GM18909 (cell line): ENCODE data around the gene GRM7.
"Not testable (repeated sequence)": the region's sequence is repeated elsewhere in the genome, so short reads cannot be mapped to it uniquely, and the experiment has no call there.

ENCODE experiments used
- ATAC-seq: cut with Tn5 transposase; IDR thresholded peaks from one replicate; pipeline ENCODE4 v1.9.1; 2021; ENCODE audit warnings: mild to moderate bottlenecking; ENCODE audit not compliant: unreplicated experiment, poor library complexity

GRM7 gene

GRCh38 chr3:6860954-6861624 lies at the start of gene GRM7:
Gene GRM7 (plus strand): TSS chr3:6861115.
- no peak for ATAC-seq

GRCh38 chr3:6821411-6821810 lies 39.5 kb upstream of the GRM7 start:
- ATAC-seq = no peak

GRCh38 chr3:6825524-6825923 lies 35.4 kb upstream of the GRM7 start:
- no peak for ATAC-seq

GRCh38 chr3:6827453-6827852 lies 33.5 kb upstream of the GRM7 start:
- ATAC-seq = no peak

GRCh38 chr3:6844723-6845122 lies 16.2 kb upstream of the GRM7 start:
- no peak for ATAC-seq

GRCh38 chr3:6854184-6854583 lies 6.7 kb upstream of the GRM7 start:
- ATAC-seq = no peak

GRCh38 chr3:6857510-6857909 lies 3.4 kb upstream of the GRM7 start:
- ATAC-seq = no peak

GRCh38 chr3:6860149-6860953 lies 564 bp upstream of the GRM7 start:
- no peak for ATAC-seq

- ATAC-seq = no peak
Measured at GRCh38 chr3:6861625-6862000, 698 bp downstream of the GRM7 start.

GRCh38 chr3:6862041-6862879 lies 1.3 kb downstream of the GRM7 start:
- no peak for ATAC-seq

- ATAC-seq = no peak
Measured at GRCh38 chr3:6862880-6863195, 1.9 kb downstream of the GRM7 start.

GRCh38 chr3:6867269-6867668 lies 6.4 kb downstream of the GRM7 start:
- no peak for ATAC-seq

GRCh38 chr3:6878731-6879130 lies 17.8 kb downstream of the GRM7 start:
- no peak for ATAC-seq

- ATAC-seq = no peak
Measured at GRCh38 chr3:6912240-6912639, 51.3 kb downstream of the GRM7 start.

GRCh38 chr3:6915898-6916297 lies 55.0 kb downstream of the GRM7 start:
- ATAC-seq = no peak

GRCh38 chr3:6921066-6921465 lies 60.2 kb downstream of the GRM7 start:
- ATAC-seq = no peak

GRCh38 chr3:6921876-6922275 lies 61.0 kb downstream of the GRM7 start:
- no peak for ATAC-seq

- ATAC-seq = no peak
Measured at GRCh38 chr3:6928064-6928463, 67.1 kb downstream of the GRM7 start.

- ATAC-seq = no peak
Measured at GRCh38 chr3:6929918-6930317, 69.0 kb downstream of the GRM7 start.

- not testable (repeated sequence) for ATAC-seq
Measured at GRCh38 chr3:6935418-6935817, 74.5 kb downstream of the GRM7 start.

- no peak for ATAC-seq
Measured at GRCh38 chr3:6935970-6936369, 75.1 kb downstream of the GRM7 start.
